Esophagus muscularis mucosa (tissue), 4 donors: Measurements from ENCODE around the gene PTGDR2.

ENCODE experiments used
- CTCF ChIP-seq, 3 experiments: fragments of 200-600 bp in 2 of 3; fragments of 450-650 bp in 1 of 3; sonication (generic) in 2 of 3; IDR thresholded peaks; one replicate each; pipeline ENCODE4 v1.5.1; 2017 to 2019; ENCODE audit warnings: antibody characterized with exemption in 3 of 3, mild to moderate bottlenecking in 2 of 3, moderate library complexity in 1 of 3
- EP300 ChIP-seq: sonication (generic); formaldehyde crosslinking; IDR thresholded peaks from one replicate; pipeline ENCODE4 v1.6.1; 2017; ENCODE audit warnings: antibody characterized with exemption
- POLR2A ChIP-seq: fragments of 450-650 bp; IDR thresholded peaks from one replicate; pipeline ENCODE4 v1.6.1; 2017; ENCODE audit warnings: antibody characterized with exemption, moderate library complexity, mild to moderate bottlenecking, low read depth
- POLR2AphosphoS5 ChIP-seq, 2 donors: sonication (generic); formaldehyde crosslinking; IDR thresholded peaks; one replicate each; pipeline ENCODE4 v1.6.1; 2017; ENCODE audit warnings: antibody characterized with exemption in 2 of 2

- TF ChIP-seq CTCF (IDR thresholded peaks at IDR 0.05) (no peak), EP300 (no peak), POLR2A (no peak), POLR2AphosphoS5 (IDR thresholded peaks at IDR 0.05) (no peak)
Observed at GRCh38 chr11:60902625-60903024, 46.9 kb upstream of the PTGDR2 start.
